D341Med (cell line): ENCODE results near the gene MBD6.
"Not testable (repeated sequence)": the region's sequence is repeated elsewhere in the genome, so short reads cannot be mapped to it uniquely, and the experiment has no call there.

Experiments used
- DNase-seq: peaks from one replicate; pipeline ENCODE4 v3.0.0; 2012; ENCODE audit warnings: low spot score

MBD6 gene

DNA sequence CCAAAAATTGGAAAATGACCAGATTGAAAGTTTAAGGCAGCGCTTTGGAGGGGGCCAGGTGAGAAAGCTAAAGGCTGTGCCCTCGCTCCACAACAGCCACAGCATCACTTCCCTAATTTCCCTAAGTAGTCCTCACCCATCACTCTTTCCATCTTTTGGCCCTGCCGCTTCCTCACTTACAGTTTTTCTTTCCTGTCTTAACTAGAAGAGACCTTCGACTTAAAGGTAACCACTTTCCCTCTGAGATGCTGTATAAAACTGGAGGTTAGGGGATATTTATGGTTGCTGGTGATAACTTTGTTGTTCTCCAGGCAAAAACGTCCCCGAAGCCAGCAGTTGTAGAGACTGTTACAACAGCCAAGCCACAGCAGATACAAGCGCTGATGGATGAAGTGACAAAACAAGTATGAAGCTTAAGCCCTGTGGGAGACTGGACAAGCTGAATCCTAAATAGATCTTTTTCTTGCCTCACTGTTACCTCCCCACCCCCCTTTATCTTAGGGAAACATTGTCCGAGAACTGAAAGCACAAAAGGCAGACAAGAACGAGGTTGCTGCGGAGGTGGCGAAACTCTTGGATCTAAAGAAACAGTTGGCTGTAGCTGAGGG lies 6.6 kb upstream of the MBD6 start:
- no peak for DNase-seq

GRCh38 chr12:57516617-57517153 lies 5.9 kb upstream of the MBD6 start:
- no peak for DNase-seq

DNA sequence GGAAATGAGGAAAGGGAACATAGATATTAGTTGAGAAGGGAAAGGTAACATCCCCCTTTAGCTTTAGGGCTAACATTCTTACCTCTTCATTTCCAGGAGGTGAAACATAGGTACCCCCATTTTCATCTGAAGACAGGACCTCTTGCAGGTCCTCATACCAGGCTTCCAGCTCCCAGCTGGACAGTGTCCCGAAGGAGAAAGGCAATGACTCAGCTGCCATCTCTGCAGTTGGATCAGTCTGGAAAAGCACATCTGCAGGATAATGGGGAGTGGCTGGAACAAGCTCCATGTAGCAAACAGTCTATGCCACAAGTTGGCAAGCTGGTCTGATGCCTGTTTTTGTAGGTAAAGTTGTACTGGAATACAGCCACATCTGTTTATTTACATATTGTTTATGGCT lies 5.4 kb upstream of the MBD6 start:
- DNase-seq: no peak

DNA sequence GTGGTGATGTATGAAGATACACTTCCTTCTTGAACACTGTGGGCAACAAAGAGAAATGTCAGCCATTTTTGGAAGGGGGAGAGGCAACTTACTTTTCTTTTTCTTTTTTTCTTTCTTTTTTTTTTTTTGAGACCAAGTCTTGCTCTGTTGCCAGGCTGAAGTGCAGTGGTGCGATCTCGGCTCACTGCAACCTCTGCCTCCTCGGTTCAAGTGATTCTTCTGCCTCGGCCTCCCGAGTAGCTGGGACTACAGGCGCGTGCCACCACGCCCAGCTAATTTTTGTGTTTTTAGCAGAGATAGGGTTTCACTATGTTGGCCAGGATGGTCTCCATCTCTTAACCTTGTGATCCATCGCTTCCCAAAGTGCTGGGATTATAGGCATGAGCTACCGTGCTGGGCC lies 4.9 kb upstream of the MBD6 start:
- DNase-seq: not testable (repeated sequence)

GRCh38 chr12:57518176-57518919 lies 4.3 kb upstream of the MBD6 start:
- no peak for DNase-seq

DNA sequence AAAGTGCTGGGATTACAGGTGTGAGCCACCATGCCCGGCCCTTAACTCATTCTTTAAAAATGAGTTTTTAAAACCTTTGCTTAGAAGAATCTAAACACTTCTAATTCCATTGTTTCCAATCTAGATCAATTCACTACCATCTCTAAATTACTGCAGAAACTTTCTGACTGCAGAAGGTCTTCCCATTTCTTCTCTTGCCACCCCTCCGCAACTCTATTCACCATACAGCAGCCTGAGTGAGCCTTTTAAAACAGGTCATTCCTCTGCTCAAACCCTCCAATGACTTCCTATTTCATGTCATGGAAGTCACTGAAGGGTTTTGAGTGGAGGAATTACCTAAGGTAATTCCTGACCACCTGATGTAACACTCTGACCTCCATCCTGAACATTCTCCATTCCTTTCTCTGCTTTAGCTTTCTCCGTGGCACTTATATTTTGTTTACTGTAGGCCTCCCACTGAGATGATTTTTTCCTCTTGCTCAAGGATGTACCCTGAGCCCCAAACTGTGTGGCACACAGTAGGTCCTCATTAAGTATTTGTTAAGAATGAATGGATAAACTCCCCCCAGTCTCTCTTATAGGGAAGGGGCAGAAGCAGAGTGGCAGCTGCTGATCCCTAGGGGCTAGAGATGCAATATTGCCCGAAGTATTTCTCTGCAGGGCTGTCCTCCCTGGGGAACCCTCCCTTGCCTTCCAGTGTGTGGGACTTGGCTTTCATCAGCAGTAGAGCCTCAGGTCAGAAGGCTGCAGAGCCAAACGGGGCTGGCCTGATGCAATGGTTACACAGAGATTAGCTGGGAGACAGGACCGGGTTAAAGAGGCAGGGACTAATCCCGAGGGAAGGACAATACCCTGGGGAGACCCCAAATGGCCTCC lies 3.5 kb upstream of the MBD6 start:
- DNase-seq: peak; percentile 80

- DNase-seq: no peak
Measured at GRCh38 chr12:57519796-57520052, 2.9 kb upstream of the MBD6 start.

GRCh38 chr12:57520053-57520818 lies 2.4 kb upstream of the MBD6 start, which contains the start of gene DDIT3:
Gene DDIT3, minus strand, starts transcription at chr12:57520514. Its CDS starts 3,108 bp downstream, at chr12:57517406.
- peak; percentile 95 for DNase-seq

DNA sequence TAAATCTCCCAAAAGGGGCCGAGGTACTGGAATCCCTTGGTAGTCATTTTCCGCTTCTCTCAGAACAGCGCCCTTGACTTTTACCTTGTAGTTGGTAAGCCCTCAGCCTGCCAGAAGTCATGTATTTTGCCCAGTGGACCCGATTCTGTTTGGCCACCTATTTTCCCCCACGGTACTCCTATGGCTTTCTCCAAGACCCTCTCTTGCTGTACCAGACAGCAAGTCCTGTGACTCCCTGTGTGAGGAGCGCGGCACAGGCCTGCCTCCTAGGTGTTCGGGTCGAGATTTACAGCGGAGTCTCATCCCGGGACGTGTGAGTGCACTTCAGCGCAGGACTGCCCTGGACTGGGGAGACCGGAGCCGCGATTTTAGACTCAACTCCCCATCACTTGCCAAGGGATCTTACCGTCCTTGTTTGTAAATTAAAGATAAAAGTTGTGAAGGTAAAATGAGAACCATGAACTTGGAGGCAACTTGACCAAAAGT lies 1.1 kb upstream of the MBD6 start:
- no peak for DNase-seq

DNA sequence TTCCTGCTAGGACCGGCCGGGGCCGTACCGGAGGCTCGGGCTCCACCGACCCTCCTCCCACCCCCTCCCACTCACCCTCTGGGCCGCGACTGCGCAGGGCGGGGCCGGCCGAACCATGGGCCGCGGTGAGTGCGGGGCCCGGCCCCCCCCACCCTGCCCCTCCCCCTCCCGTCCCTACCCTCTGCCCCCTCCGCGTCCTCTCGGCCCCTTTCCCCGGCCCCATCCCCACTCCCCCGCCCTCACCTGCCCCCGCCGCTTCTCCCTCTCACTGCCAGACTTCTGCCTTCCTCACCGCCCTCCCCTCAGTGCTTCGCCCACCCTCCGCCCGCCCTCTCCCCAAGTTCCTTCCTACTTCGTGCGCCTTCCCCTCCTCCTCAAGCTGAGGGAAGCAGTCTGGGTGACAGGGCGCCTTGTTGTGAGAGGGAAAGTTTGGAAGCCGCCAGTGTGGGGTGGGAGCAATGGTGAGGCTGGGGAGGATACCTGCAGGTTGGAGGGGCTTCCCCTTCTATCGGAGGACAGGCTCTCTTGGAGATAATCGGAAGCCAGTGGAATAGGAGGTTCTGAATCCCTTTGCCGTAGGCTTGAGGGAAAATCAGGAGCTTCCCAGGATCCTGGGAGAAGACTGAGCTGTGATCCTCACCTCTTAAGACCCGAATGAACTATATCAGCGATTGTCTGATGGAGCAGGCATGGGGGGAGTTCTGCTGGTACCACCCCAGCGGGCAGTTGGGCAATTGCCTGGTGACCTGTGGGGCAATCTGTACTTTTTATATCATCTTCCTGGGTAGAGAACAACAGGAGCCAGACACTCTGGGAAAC lies 472 bp downstream of the MBD6 start:
- no peak for DNase-seq

DNA sequence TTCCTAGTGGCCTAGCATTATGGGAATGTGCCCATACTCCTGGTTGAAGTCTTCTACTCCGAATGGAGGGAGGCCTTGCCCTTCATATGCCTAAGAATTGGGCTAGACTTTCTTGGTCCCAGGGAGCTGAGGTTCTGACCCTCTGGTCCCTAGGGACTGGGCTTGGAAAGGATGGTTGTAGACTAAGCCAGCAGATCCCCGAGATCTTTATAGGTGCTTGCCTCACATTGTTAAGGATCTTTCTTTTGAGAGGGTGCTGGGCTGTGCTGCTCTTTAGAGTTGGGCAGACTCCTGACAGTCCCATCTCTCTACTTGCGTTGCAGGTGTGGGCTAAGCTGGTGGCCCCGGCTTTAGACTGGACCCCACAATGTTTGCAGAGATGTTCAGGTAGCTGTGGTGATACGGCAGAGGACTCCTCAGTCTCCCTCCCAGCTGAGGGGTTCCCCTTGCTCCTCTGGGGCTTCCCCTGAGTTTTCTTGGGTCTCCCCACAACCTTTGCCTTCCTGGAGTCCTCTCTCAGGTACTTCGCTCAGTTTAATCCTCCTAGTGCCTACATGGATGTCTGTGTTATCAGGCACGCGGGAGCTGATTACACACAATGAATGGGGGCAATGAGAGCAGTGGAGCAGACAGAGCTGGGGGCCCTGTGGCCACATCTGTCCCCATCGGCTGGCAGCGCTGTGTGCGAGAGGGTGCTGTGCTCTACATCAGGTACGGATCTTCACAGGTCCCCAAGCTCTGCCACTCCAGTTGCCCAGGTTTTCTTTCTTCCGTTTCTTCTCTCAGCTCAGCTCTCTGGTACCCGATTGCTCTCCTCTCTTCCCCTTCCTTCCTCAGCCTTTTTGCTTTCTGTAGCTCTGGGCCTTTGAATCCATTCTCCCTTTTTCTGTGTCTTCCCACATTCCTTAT lies 1.3 kb downstream of the MBD6 start:
- DNase-seq: no peak

DNA sequence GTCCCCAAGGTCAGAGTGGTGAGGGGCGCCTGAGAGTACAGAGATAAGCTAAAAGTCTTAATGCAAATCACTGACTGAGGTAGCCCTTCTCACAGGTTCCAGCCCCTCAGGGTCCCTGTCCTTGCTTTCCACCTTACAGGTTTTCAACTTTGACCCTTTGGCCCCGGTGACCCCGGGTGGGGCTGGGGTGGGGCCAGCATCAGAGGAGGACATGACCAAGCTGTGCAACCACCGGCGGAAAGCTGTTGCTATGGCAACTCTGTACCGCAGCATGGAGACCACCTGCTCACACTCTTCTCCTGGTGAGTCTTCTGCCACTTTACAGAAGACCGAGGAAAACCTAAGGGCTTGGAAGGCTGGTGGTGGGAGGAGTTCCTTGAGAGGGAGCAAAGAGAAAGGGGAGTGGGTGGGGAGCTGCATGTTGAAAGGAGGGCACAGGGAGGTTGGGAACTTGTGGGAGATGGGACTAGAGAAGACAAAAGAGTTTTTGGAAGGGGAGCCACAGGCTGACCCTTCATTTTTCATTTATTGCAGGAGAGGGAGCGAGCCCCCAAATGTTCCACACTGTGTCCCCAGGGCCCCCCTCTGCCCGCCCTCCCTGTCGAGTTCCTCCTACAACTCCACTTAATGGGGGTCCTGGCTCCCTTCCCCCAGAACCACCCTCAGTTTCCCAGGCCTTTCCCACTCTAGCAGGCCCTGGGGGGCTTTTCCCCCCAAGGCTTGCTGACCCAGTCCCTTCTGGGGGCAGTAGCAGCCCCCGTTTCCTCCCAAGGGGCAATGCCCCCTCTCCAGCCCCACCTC lies 2.4 kb downstream of the MBD6 start:
- no peak for DNase-seq

- no peak for DNase-seq
Measured at GRCh38 chr12:57525615-57526383, 3.2 kb downstream of the MBD6 start.

- no peak for DNase-seq
Measured at GRCh38 chr12:57526477-57527126, 4.0 kb downstream of the MBD6 start.

- no peak for DNase-seq
Measured at GRCh38 chr12:57527184-57527583, 4.6 kb downstream of the MBD6 start.

- no peak for DNase-seq
Measured at GRCh38 chr12:57528176-57528575, 5.6 kb downstream of the MBD6 start.

DNA sequence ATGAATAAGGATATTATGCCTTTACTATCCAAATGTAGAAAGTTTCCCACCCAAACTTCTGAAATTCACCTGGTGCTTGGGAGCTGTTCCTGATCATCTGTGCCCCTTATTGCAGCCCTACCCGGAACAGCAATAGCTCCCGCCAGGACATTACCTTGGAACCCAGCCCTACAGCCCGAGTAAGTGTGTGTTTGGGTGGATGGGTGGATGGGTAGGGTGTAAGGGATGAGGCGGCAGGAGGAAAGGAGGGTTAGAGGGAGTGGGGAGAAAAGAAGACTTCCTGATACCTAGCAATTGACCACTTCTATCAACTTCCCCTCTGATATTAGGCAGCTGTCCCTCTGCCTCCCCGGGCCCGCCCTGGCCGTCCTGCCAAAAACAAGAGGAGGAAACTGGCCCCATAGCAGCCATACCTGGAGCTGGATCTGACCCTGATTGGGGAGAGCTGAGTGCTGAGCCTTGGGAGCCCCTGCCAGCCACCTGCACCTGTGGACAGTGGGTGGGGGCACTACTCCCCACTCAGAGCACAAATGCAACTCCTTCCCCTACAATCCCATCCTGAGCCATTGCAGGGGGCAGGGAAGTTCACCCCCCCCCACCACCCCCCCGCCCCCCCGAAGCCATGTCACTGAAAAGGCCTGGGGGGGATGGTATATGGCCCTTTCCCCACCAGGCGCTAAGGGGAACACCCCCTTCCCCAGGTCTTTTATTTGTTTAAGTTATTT lies 6.4 kb downstream of the MBD6 start:
- DNase-seq: no peak
